CD4-positive, alpha-beta T cell treated with Interleukin-12 subunit alpha and Interleukin-12 subunit beta, for 1 hour (primary cell): ENCODE results near the gene EIF1AD.
"Not testable (repeated sequence)": the region's sequence is repeated elsewhere in the genome, so short reads cannot be mapped to it uniquely, and the experiment has no call there.

Experiments
- DNase-seq: peaks from one replicate; pipeline ENCODE4 v3.0.0-alpha.2; 2020

EIF1AD gene

GRCh38 chr11:66001942-66002647, at the start of gene EIF1AD, which contains the start of gene BANF1:
Gene EIF1AD, minus strand, starts transcription at chr11:66002157. Its CDS starts 1,768 bp downstream, at chr11:66000389.
Gene BANF1, plus strand, starts transcription at chr11:66002503. Its CDS starts 748 bp downstream, at chr11:66003251.
- DNase-seq, result peak; percentile 95

DNA sequence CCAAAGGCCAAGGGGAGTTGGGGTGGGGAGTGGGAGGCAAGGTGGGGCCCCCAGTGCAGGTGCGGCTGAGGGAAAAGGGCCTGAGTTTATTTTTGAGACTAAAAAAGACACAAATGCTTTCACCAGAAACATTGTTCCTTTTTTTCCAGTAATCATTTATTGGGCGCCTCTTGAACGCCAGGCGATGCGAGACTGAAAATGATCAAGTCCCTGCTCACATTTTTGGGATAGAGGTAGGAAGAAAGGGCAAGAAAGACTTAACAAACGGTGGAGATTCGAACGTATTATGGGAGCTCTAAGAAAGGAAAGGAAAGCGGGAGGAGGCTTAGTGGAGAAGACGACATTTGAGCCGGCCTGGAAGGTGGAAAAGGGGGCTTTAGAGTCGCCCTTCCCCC, 49.4 kb upstream of the EIF1AD start:
- no peak for DNase-seq

GRCh38 chr11:66050581-66051231, 48.7 kb upstream of the EIF1AD start:
- no peak for DNase-seq

DNA sequence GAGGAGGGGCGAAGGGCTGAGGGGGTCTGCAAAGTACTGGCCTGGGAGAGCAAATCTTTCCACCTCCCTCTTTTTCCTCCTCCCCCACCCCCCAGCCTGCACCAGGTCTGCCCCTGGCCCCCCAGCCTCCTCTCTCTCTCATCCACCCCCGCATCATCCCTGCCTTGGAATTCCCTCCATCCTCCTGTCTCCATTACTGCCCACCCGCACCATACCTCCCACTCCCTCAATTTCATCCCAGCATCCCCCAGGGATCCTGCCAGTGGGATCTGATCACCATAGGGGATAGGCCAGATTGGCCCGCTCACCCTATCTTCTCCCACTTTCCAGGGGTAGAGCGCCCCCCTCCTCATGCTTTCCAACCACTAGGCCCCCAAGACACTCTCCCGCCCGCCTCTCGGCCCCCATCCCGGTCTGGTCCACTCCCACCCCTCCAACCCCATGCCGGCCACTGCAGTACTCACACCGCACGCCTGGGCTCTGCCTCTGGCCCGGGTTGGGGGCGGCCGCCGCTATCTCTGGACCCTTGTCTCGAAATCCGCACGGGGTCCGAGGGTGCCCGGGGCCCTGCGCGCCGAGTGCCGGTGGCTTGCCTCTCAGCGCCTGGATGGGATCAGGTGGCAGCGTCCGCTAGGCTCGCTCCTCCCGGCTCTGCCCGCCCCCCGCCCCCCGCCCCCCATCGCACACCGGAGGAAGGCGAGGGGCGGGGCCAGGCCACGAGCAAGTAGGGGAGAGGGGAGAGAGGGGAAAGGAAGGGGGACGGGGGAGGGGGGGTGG, 46.8 kb upstream of the EIF1AD start, which contains the start of gene GAL3ST3:
Gene GAL3ST3, minus strand, starts transcription at position 615 of the 777 bp plus-strand sequence. CDS start 3,746 bp downstream, outside the sequence.
- no peak for DNase-seq

DNA sequence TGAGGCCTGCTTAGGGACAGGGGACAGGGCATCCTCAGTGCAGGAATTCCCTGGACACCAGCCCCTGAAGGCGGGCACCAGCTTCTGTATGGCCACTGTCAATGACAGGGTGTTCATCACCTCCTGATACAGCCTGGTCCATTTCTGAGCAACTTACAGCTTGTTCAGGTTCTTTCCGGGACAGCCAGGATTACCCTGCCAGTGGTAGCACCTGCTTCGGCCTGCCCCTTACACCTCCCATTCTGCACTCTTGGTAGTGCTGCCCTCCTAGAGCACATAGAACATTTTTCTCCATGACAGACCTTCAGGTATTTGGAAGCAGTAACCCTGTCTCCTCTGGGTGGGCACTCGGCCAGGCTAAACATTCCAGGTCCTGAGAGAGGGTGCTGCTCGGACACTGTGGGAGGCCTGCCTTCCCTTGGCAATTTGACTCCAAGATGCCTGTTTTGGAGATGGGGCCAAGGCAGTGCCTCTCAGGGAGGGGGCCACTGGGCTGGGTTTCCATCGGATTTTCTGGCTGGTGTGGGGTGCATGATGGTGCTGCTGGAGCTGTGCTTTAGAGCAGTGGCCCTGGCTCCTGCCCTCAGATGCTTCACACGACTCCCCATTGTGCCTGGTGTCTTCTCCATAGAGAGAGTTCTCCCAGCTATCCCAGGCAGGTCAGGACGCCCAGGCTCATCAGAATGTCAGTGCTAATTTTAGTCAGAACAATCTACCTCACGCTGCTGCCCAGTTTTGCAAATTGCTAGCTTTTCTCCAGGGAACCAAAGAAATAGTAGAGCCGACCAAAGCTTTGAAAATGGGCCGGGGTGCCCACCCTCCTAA, 45.8 kb upstream of the EIF1AD start:
- no peak for DNase-seq

GRCh38 chr11:66046901-66047300, 44.9 kb upstream of the EIF1AD start:
- DNase-seq, result no peak

- peak; percentile 87 for DNase-seq
These were observed 43.3 kb upstream of the EIF1AD start for GRCh38 chr11:66045177-66045639.

DNA sequence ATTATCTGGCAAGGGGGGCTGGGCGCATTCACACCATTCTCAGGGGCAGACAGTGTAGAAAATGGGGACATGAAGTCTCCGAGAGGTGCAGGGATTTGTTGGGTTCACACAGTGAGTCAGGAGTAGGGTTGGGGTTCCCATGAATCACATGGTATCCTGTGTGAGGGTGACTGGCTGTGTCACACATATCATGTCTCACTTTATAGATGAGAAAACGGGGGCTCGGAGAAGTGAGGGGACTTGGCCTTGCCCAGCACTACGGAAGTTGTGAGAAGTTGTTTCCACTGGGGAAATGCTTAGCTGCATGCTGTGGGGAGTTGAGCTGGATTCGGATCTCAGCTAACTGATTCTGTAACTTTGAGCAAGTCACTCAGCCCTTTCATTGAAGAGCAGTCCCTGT, 42.8 kb upstream of the EIF1AD start:
- DNase-seq, result no peak

GRCh38 chr11:66042996-66043906, 41.3 kb upstream of the EIF1AD start:
- DNase-seq, result no peak

DNA sequence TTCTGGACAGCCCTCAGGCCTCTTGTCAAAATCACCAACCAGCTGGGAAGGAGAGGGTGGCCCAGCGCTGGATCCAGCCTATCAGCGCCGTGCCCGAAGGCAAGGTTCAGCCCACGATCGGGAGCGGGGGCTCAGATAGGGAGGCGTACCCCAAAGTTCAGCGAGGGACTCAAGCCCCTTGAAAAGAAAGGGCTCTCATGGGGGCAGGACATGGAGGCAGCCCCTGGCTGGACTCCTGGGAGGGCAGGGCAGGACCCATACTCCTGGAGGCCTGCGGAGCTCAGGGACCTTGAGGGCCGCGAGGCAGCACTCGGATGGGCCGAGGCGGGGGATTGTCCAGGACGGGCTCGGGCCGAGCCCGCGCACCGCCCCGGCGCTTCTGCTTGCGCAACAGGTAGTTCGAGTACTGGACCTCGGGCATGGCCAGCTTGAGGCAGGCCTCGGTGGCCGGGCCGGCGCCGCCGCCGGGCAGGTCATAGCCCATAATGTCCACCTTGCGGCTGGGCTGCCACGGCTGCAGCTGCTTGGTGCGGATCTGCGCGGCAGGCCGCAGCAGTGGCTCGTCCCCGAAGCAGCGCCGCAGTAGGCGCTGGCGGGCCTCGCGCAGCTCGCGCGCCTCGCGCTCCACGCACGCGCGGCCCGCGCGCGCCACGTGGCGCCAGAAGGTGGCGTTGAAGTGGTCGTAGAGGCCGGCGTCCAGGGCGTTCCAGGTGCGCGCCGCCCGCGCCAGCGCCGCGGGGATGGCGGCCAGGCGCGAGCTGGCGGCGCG, 40.5 kb upstream of the EIF1AD start:
- DNase-seq, result no peak

- no peak for DNase-seq
These were observed 37.8 kb upstream of the EIF1AD start for GRCh38 chr11:66039765-66040164.

DNA sequence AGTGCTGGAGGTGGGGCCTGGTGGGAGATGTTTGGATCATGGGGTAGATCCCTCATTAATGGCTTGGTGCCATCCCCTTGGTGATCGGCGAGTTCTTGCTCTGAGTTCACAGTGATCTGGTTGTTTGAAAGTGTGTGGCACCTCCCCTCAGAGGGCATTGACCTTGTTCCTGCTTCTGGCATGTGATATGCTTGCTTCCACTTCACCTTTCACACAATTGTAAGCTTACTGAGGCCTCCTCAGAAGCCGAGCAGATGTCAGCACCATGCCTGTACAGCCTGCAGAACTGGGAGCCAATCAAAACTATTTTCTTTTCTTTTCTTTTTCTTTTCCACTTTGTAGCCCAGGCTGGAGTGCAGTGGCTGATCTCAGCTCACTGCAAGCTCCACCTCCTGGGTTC, 35.4 kb upstream of the EIF1AD start:
- no peak for DNase-seq

DNA sequence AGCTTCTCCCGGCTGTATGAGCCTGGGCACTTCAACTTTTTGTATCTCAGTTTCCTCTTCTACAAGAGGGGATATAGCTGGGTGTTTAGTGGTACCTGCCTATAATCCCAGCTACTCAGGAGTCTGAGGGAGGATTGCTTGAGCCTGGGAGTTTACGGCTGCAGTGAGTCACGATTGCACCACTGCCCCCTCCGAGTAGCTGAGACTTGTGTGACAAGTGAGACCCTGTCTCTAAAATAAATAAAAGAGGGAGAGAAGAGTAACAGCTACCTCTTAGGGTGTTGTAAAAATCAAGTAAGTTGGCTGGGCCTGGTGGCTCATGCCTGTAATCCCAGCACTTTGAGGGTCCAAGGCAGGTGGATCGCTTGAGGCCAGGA, 34.4 kb upstream of the EIF1AD start:
- no peak for DNase-seq

DNA sequence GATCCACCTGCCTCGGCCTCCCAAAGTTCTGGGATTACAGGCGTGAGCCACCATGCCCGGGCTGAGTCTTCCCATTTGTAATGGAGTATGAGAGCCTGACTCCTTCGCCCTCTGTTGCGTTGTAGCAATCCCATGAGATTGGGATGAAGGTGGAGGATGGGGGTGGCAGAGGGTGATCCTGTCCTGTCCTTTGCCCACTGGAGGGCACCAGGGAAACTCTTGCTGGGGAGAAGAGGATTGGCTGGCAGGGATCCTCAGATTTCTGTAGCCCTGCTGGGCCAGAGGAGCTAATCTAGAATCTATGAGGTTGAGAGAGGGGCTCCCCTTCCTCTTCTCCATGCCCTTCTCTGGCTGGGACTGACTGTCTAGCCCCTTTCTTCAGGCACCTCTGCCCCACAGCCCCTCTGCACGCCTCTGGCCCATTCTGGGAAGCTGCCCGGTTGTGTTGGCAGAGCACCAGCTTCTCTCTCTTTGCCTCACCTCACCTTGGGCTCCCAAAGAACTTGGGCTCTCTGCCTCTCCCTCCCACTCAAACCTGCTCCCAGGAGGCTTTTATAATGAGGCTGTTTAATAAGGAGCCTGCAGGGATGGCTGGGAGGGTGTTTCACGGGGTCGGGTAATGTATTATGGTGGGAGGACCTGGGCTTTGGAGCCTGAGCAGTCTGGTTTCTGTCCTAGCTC, 33.8 kb upstream of the EIF1AD start:
- DNase-seq, result no peak

GRCh38 chr11:66032957-66033735, 31.2 kb upstream of the EIF1AD start:
- DNase-seq, result no peak

GRCh38 chr11:66026017-66026529, 24.1 kb upstream of the EIF1AD start, which contains the start of gene CATSPER1:
Gene CATSPER1, minus strand, starts transcription at chr11:66026479. Its CDS starts 100 bp downstream, at chr11:66026379.
- no peak for DNase-seq

- DNase-seq, result not testable (repeated sequence)
These were observed 21.2 kb upstream of the EIF1AD start for GRCh38 chr11:66023186-66023440.

GRCh38 chr11:66022401-66023185, 20.6 kb upstream of the EIF1AD start:
- peak; percentile 79 for DNase-seq
